ENCODE data around the gene PJVK.

- TF ChIP-seq NFYB (CRISPR knock-in tag; conservative IDR thresholded peaks at IDR 0.05; ENCODE audit: low read depth) (no peak), ATF3 (CRISPR knock-in tag; conservative IDR thresholded peaks at IDR 0.05) (no peak), MXD4 (CRISPR knock-in tag; IDR thresholded peaks at IDR 0.05; ENCODE audit: borderline replicate concordance) (no peak), CTCF (IDR thresholded peaks at IDR 0.05) (no peak), USF2 (CRISPR knock-in tag; IDR thresholded peaks at IDR 0.05) (no peak; the same call in 1 of the 2 replicates), ETV6 (CRISPR knock-in tag; IDR thresholded peaks at IDR 0.05) (peak; percentile 30; the same call in 1 of the 2 replicates), SMAD3 (CRISPR knock-in tag; IDR thresholded peaks at IDR 0.05; ENCODE audit: borderline replicate concordance) (peak; percentile 89), NR1H2 (CRISPR knock-in tag; IDR thresholded peaks at IDR 0.05) (no peak)
These were observed at the start of gene PJVK, which contains the start of gene PRKRA for GRCh38 chr2:178450774-178451525.

All from WTC11 (cell line).